Uterus (tissue), 4 donors: ENCODE results near the gene G6PC3. TPM values are rescaled to one million over a fixed set of nuclear protein-coding genes. Genes with fewer than 3 reads are reported as not detected.

Experiments
- DNase-seq, 2 donors: peaks; one replicate each; pipeline ENCODE4 v3.0.0-alpha.2; 2019 to 2020
- H3K27ac ChIP-seq, 2 donors: fragments of 200-600 bp; sonication (generic); 1 replicate in 1 of 2; 2 replicates in 1 of 2; pipeline ENCODE4 v1.5.1; 2016 to 2018
- H3K27me3 ChIP-seq, 2 donors: fragments of 200-600 bp; sonication (generic); one replicate each; pipeline ENCODE4 v1.5.1; 2018 to 2019; ENCODE audit warnings: control low read depth in 1 of 2
- H3K36me3 ChIP-seq, 2 donors: fragments of 200-600 bp; sonication (generic); one replicate each; pipeline ENCODE4 v1.5.1; 2019; ENCODE audit warnings: control low read depth in 1 of 2
- H3K4me1 ChIP-seq, 2 donors: fragments of 200-600 bp; sonication (generic); one replicate each; pipeline ENCODE4 v1.5.1; 2018 to 2019; ENCODE audit warnings: control low read depth in 1 of 2
- H3K4me3 ChIP-seq, 2 donors: fragments of 200-600 bp; sonication (generic); 1 replicate in 1 of 2; 2 replicates in 1 of 2; pipeline ENCODE4 v1.5.1; 2018 to 2019; ENCODE audit warnings: mild to moderate bottlenecking in 1 of 2
- H3K9me3 ChIP-seq, 2 donors: fragments of 200-600 bp; sonication (generic); one replicate each; pipeline ENCODE4 v1.5.1; 2019; ENCODE audit warnings: control low read depth in 1 of 2
- POLR2A ChIP-seq, 2 donors: fragments of 450-650 bp; IDR thresholded peaks; one replicate each; pipeline ENCODE4 v1.6.1; 2016; ENCODE audit warnings: antibody characterized with exemption in 2 of 2, mild to moderate bottlenecking in 1 of 2, moderate library complexity in 1 of 2
- intact Hi-C: fragments of 100-400 bp; cut with DNase I; formaldehyde crosslinking; loops from one replicate; pipeline ENCODE4 v1.15.1; 2023; ENCODE audit warnings: low total_unique reads
- small RNA-seq: library from RNA; depleted of rRNA; stranded (forward); fragments of <200 nt; gene quantifications from one replicate; pipeline ENCODE3, GENCODE V24; 2016
- total RNA-seq, 4 donors: library from RNA; depleted of rRNA in 3 of 4; stranded (reverse); fragments of >200 nt in 3 of 4; gene quantifications; one replicate each; pipeline versions ENCODE4 v1.1.0 to v1.2.4, GENCODE V29; 2014 to 2023
- TF ChIP-seq, protein P1 (sequence below), 4 experiments: fragments of 200-600 bp in 2 of 4; fragments of 450-650 bp in 2 of 4; sonication (generic) in 2 of 4; IDR thresholded peaks; one replicate each; pipeline ENCODE4 v1.5.1; 2016 to 2019; ENCODE audit warnings: antibody characterized with exemption in 4 of 4, mild to moderate bottlenecking in 2 of 4, moderate library complexity in 1 of 4
- donor health status: DM: yes; HTN: yes; CAD: no.

Gene G6PC3
- total RNA-seq, 4 donors from 2014 or later, result 12.4 to 66.3 (median 33.8) TPM

DNA sequence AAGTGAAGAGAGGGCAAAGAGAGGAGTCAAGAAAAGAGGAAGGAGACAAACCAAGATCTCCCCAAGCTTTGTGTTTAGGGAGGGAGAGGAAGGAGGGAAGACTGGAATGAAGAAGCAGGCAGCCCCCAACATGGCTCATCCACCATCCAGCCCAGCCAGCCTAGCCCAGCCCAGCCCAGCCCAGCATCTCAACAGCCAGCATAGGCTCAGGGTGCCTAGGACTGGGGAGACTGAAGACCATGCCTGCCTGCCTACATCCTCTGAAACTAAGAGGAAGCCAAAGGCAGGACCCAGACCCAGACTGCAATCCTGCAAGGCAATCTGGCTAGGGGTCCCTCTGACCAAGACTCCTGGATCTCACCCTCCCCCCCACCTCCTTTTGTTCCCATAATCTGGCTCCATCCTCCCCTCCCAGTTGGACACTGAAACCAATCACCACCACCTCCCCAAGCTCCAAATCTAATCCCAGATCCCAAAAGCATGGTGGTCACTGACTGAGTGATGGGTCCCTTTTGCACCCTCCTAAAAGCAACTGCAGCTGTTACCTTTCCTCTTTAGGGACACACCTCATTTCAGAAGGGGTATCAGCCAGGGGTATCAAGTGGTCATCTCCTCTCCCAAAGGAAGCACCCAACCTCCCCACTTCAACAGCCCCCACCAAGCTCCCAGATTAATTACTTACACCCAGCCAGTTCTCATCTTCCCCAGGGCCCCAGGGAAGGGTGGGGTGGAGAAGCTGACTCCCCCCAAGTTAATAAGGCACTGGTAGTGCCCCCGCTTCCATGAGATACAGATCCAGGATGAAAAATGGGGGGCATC lies 51.7 kb downstream of the G6PC3 start:
- Histone ChIP-seq H3K36me3 (no peaks in the 10 kb centered on the region), H3K27ac (peak overlapping the region; percentile 96 to 97), H3K4me3 (peak overlapping the region; percentile 59 to 94), H3K4me1 (peaks cover 8 to 9% of the 10 kb centered on the region in 2 donors), H3K9me3 (no peaks in the 10 kb centered on the region), H3K27me3 (no peaks in the 10 kb centered on the region)
- intact Hi-C loops, result no loop called here
- no peak for DNase-seq
- TF ChIP-seq, protein P1, sequence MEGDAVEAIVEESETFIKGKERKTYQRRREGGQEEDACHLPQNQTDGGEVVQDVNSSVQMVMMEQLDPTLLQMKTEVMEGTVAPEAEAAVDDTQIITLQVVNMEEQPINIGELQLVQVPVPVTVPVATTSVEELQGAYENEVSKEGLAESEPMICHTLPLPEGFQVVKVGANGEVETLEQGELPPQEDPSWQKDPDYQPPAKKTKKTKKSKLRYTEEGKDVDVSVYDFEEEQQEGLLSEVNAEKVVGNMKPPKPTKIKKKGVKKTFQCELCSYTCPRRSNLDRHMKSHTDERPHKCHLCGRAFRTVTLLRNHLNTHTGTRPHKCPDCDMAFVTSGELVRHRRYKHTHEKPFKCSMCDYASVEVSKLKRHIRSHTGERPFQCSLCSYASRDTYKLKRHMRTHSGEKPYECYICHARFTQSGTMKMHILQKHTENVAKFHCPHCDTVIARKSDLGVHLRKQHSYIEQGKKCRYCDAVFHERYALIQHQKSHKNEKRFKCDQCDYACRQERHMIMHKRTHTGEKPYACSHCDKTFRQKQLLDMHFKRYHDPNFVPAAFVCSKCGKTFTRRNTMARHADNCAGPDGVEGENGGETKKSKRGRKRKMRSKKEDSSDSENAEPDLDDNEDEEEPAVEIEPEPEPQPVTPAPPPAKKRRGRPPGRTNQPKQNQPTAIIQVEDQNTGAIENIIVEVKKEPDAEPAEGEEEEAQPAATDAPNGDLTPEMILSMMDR (IDR thresholded peaks at IDR 0.05), result no peak
- TF ChIP-seq POLR2A (IDR thresholded peaks at IDR 0.05), result no peak

DNA sequence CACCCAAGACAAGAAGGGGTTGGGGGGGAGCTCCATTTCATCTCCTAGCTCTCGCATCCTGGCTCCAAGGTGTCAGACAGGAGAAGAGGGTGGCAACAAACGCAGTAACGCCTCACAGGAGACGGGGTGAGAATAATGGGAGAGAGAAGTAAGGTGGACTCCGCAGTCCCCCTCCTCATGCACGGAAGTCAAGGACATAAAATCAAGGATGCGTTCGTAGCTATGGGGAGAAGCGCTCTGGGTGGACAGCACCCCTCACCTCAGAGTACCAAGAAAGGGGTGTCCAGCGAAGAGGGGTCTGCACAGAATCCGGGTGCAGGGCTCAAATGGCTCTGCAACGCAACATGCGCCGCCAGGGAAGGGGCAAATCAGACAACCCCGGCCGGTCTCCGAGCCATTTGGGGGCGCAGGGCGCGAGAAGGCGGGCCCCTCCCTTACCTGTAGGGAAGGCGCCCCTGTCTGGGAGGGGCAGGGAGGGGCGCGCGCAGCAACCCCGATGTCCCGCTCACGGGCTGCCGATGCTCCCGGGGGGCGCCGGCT lies 52.4 kb downstream of the G6PC3 start:
- intact Hi-C loops, result no loop called here
- Histone ChIP-seq H3K9me3 (no peaks in the 10 kb centered on the region), H3K36me3 (no peaks in the 10 kb centered on the region), H3K27ac (peak overlapping the region; percentile 96 to 97), H3K4me1 (peaks cover 8 to 9% of the 10 kb centered on the region in 2 donors), H3K27me3 (no peaks in the 10 kb centered on the region), H3K4me3 (peak overlapping the region; percentile 59 to 94)
- no peak for DNase-seq
- no peak for TF ChIP-seq POLR2A (IDR thresholded peaks at IDR 0.05)
- TF ChIP-seq, protein P1 (IDR thresholded peaks at IDR 0.05), result no peak

DNA sequence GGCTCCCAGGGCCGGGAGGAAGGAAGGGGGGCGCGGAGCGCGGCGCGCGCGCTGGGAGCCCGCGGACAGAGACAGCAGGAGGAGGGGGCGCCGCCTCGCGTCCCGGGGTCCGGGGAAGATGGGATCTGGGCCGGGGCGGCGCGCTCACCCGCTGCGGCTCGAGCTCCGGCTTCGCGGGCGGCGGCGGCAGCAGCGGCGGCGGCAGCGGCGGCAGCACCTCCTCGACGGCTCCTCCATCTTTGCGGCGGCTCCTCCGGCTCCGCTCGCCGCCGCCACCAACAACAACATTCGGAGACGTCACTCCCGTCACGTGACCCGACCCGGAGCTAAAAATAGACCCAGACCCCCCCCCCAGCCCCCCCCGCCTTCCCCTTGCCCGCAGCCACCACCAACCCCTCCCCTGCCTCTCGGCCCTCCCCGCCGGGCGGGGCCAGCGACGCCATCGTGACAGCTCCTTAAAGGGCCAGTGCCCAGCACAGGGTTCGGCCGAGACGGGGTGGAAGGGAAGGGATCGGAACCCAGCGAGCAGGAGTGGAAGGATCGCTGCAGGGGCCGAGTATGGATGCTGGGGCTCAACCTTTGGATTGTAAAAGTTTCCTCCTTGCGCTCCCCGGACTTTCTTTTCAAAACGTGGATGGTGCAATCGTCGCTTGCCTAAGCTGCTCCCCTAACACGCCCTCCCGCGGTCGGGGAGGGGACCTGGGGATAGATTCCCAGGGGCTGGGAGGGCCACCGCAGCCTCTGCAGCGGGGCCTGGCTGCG lies 53.0 kb downstream of the G6PC3 start, which contains the start of gene HDAC5:
Gene HDAC5, minus strand, starts transcription at position 286 of the 762 bp plus-strand sequence. CDS start 6,126 bp downstream, outside the sequence.
- intact Hi-C loops, result no loop called here
- peaks cover 6 to 8% of the 10 kb centered on the region in 2 donors for H3K4me1 ChIP-seq

DNA sequence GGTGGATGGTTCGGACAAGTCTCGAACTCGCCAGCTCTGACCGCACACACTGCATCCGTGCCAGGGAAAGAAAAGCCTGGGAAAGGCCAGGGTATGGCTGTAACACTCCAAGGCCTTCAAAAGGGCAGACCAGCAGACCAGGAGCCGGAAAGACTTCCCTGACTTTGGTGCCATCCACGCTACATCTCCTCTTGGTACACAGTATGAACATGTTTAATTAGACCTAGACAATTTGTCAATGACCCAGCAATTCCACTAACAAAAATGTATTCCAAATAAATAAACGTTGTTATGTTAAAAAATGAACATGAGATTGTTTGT lies 53.5 kb downstream of the G6PC3 start:
- no peaks in the 10 kb centered on the region for H3K9me3 ChIP-seq
- H3K27me3 ChIP-seq, result no peaks in the 10 kb centered on the region
- peaks cover under 1 to 7% of the 10 kb centered on the region in 2 donors for H3K4me1 ChIP-seq
- TF ChIP-seq, protein P1 (IDR thresholded peaks at IDR 0.05), result no peak
- peak in 1 of 2 donors; percentile 13 for TF ChIP-seq POLR2A (IDR thresholded peaks at IDR 0.05)
- peak overlapping the region; percentile 96 to 97 for H3K27ac ChIP-seq
- no peaks in the 10 kb centered on the region for H3K36me3 ChIP-seq
- DNase-seq, result no peak
- peak overlapping the region; percentile 55 to 94 for H3K4me3 ChIP-seq
- intact Hi-C loops, result no loop called here

More for the DNA sequence above, 53.0 kb downstream of the G6PC3 start, which contains the start of gene HDAC5:
- H3K27me3 ChIP-seq, result no peaks in the 10 kb centered on the region
- H3K9me3 ChIP-seq, result no peaks in the 10 kb centered on the region
- H3K4me3 ChIP-seq, result peak within 1 kb of the TSS; percentile 59 to 94
- peak; percentile 96 for DNase-seq
- TF ChIP-seq, protein P1 (IDR thresholded peaks at IDR 0.05), result peak; percentile 58 to 76 (median 70)
- TF ChIP-seq POLR2A (IDR thresholded peaks at IDR 0.05), result peak; percentile 94 to 95
- H3K27ac ChIP-seq, result peak within 1 kb of the TSS; percentile 96 to 97
- H3K36me3 ChIP-seq, result no peaks in the 10 kb centered on the region

Small RNAs within 50 kb of the gene (small RNA-seq; reads per million reads assigned to genes)
- gene RF00012, result not detected

Other genes starting within 250 kb of the G6PC3 start
- 10 to 100 TPM in 3 of 4 donors, 1 to 10 TPM in 1; 5.6 to 21.2 (median 15.8) TPM for gene MPP3, start 237.6 kb upstream of the G6PC3 start, total RNA-seq
- 1 to 10 TPM in 3 of 4 donors, not detected in 1; 2.1 to 6.5 (median 6.2) TPM for gene CD300LG, start 223.6 kb upstream of the G6PC3 start, total RNA-seq
- gene MPP2, start 163.2 kb upstream of the G6PC3 start, total RNA-seq, result 10 to 100 TPM in 3 of 4 donors, 1 to 10 TPM in 1; 2.0 to 20.9 (median 13.3) TPM
- gene PPY, start 128.3 kb upstream of the G6PC3 start, total RNA-seq, result not detected
- gene PYY, start 116.8 kb upstream of the G6PC3 start, total RNA-seq, result not detected
- gene NAGS, start 66.1 kb upstream of the G6PC3 start, total RNA-seq, result 1 to 10 TPM; 1.3 to 9.7 (median 2.6) TPM
- 10 to 100 TPM in 3 of 4 donors, 1 to 10 TPM in 1; 1.5 to 76.1 (median 49.8) TPM for gene TMEM101, start 55.8 kb upstream of the G6PC3 start, total RNA-seq
- gene LSM12, start 4.1 kb upstream of the G6PC3 start, total RNA-seq, result 10 to 100 TPM; 24.5 to 49.8 (median 37.1) TPM
- 10 to 100 TPM; 35.9 to 74.1 (median 58.0) TPM for gene HDAC5, start 52.9 kb downstream of the G6PC3 start, total RNA-seq
- 1 to 10 TPM in 2 of 4 donors, not detected in 2; 1.6 to 2.4 TPM for gene HROB, start 71.2 kb downstream of the G6PC3 start, total RNA-seq
- gene ASB16, start 100.0 kb downstream of the G6PC3 start, total RNA-seq, result 1 to 10 TPM in 2 of 4 donors, under 1 TPM in 1, not detected in 1; 0.14 to 2.3 (median 1.3) TPM
- gene TMUB2, start 116.2 kb downstream of the G6PC3 start, total RNA-seq, result 10 to 100 TPM in 3 of 4 donors, 1 to 10 TPM in 1; 7.4 to 41.8 (median 32.6) TPM
- 10 to 100 TPM in 3 of 4 donors, 1 to 10 TPM in 1; 4.6 to 98.4 (median 36.2) TPM for gene ATXN7L3, start 129.1 kb downstream of the G6PC3 start, total RNA-seq
- gene UBTF, start 148.9 kb downstream of the G6PC3 start, total RNA-seq, result 100 to 1,000 TPM in 1 of 4 donors, 10 to 100 TPM in 3; 17.4 to 124 (median 72.9) TPM
- 1 to 10 TPM in 1 of 4 donors, not detected in 3; 8.4 TPM for gene SLC4A1, start 197.4 kb downstream of the G6PC3 start, total RNA-seq
- gene RUNDC3A, start 237.9 kb downstream of the G6PC3 start, total RNA-seq, result under 1 TPM in 1 of 4 donors, not detected in 3; 0.69 TPM